Measurements from ENCODE around the gene PAK1. TPM values are rescaled to one million over a fixed set of nuclear protein-coding genes. Genes with fewer than 3 reads are reported as not detected.

Gene PAK1
- polyA plus RNA-seq, 1 donor (not counting 4 experiments of a cell fraction or from before 2014, with no cell fraction given), result 78.2 TPM

- no peaks in the 10 kb centered on the region for H3K27me3 ChIP-seq (ENCODE audit: control insufficient read depth, extremely low read depth, insufficient read depth, low read length)
- peaks cover 2% of the 10 kb centered on the region for H3K79me2 ChIP-seq (ENCODE audit: control insufficient read depth, insufficient read depth, low read length)
- peaks cover 12% of the 10 kb centered on the region for H3K4me1 ChIP-seq (ENCODE audit: control insufficient read depth, extremely low read depth, insufficient read depth, low read length)
- no peak overlapping the region for H2AFZ ChIP-seq (ENCODE audit: control insufficient read depth, low read length)
- H3K4me2 ChIP-seq (ENCODE audit: control insufficient read depth, extremely low read depth, insufficient read depth, low read depth, low read length), result no peak overlapping the region
- H3K27ac ChIP-seq (ENCODE audit: control insufficient read depth, insufficient read depth, low read length), result no peak overlapping the region
- H3K36me3 ChIP-seq (ENCODE audit: control insufficient read depth in 2 of 2, extremely low read depth in 1 of 2, insufficient read depth in 2 of 2, low read length in 2 of 2), result no peaks in the 10 kb centered on the region
- no peak for FAIRE-seq
- no peaks in the 10 kb centered on the region for H3K9me3 ChIP-seq (ENCODE audit: control insufficient read depth, low read depth, low read length)
- H4K20me1 ChIP-seq (ENCODE audit: control insufficient read depth, extremely low read depth, insufficient read depth, low read length), result no peaks in the 10 kb centered on the region
- no peak overlapping the region for H3K4me3 ChIP-seq (ENCODE audit: control insufficient read depth in 2 of 3, extremely low read depth in 1 of 3, insufficient read depth in 2 of 3, low read depth in 1 of 3, low read length in 3 of 3)
- TF ChIP-seq EZH2 (IDR thresholded peaks at IDR 0.05; ENCODE audit: low read length), result no peak
- TF ChIP-seq CTCF (optimal IDR thresholded peaks at IDR 0.05 in 1 of 3, IDR thresholded peaks at IDR 0.05 in 1 of 3, conservative IDR thresholded peaks at IDR 0.05 in 1 of 3; ENCODE audit: extremely low read depth in 1 of 3, insufficient read depth in 2 of 3, low read length in 3 of 3), result no peak
- H3K9me1 ChIP-seq (ENCODE audit: control insufficient read depth, extremely low read depth, insufficient read depth, low read length), result no peaks in the 10 kb centered on the region
- H3K9ac ChIP-seq (ENCODE audit: control insufficient read depth, extremely low read depth, insufficient read depth, low read length), result no peak overlapping the region
- dilution Hi-C loops (cut with MboI; ENCODE audit: extremely low pct_ligation_motif_present, low sequenced_read_pairs), result no loop called here
- no peak for DNase-seq (ENCODE audit: low read depth, low spot score)
Observed at GRCh38 chr11:77468527-77468926, 5.4 kb downstream of the PAK1 start.

GRCh38 chr11:77467993-77468392 lies 5.9 kb downstream of the PAK1 start:
- Histone ChIP-seq H2AFZ (ENCODE audit: control insufficient read depth, low read length) (no peak overlapping the region), H3K9ac (ENCODE audit: control insufficient read depth, extremely low read depth, insufficient read depth, low read length) (no peak overlapping the region), H3K27me3 (ENCODE audit: control insufficient read depth, extremely low read depth, insufficient read depth, low read length) (no peaks in the 10 kb centered on the region), H4K20me1 (ENCODE audit: control insufficient read depth, extremely low read depth, insufficient read depth, low read length) (no peaks in the 10 kb centered on the region), H3K9me1 (ENCODE audit: control insufficient read depth, extremely low read depth, insufficient read depth, low read length) (no peaks in the 10 kb centered on the region), H3K4me1 (ENCODE audit: control insufficient read depth, extremely low read depth, insufficient read depth, low read length) (peaks cover 12% of the 10 kb centered on the region), H3K9me3 (ENCODE audit: control insufficient read depth, low read depth, low read length) (no peaks in the 10 kb centered on the region), H3K79me2 (ENCODE audit: control insufficient read depth, insufficient read depth, low read length) (peaks cover 2% of the 10 kb centered on the region), H3K27ac (ENCODE audit: control insufficient read depth, insufficient read depth, low read length) (no peak overlapping the region), H3K4me2 (ENCODE audit: control insufficient read depth, extremely low read depth, insufficient read depth, low read depth, low read length) (no peak overlapping the region), H3K4me3 (ENCODE audit: control insufficient read depth in 2 of 3, extremely low read depth in 1 of 3, insufficient read depth in 2 of 3, low read depth in 1 of 3, low read length in 3 of 3) (no peak overlapping the region), H3K36me3 (ENCODE audit: control insufficient read depth in 2 of 2, extremely low read depth in 1 of 2, insufficient read depth in 2 of 2, low read length in 2 of 2) (no peaks in the 10 kb centered on the region)
- TF ChIP-seq CTCF (optimal IDR thresholded peaks at IDR 0.05 in 1 of 3, IDR thresholded peaks at IDR 0.05 in 1 of 3, conservative IDR thresholded peaks at IDR 0.05 in 1 of 3; ENCODE audit: extremely low read depth in 1 of 3, insufficient read depth in 2 of 3, low read length in 3 of 3) (no peak), EZH2 (IDR thresholded peaks at IDR 0.05; ENCODE audit: low read length) (no peak)
- FAIRE-seq (no peak), DNase-seq (ENCODE audit: low read depth, low spot score) (no peak)
- dilution Hi-C loops (cut with MboI; ENCODE audit: extremely low pct_ligation_motif_present, low sequenced_read_pairs), result no loop called here
